ENCODE results near the gene C1orf21.

DNA sequence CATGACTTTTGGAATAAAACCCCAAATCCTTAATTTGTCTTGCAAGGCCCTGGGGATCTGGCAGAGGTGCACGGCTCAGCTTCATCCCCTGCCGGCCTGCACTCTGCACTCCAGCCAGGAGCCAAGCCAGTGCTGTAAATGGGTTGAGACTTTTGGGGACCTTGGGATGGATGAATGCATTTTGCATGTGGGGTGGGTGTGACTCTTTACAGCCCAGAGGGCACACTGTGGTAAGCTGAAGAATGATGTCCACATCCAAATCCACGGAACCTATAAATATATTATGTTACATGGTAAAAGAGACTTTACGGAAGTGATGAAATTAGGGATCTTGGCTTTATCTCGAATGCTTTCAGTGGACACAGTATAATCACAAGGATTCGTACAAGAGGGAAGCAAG is 190.0 kb downstream of the C1orf21 start:
- TF ChIP-seq, protein P1, sequence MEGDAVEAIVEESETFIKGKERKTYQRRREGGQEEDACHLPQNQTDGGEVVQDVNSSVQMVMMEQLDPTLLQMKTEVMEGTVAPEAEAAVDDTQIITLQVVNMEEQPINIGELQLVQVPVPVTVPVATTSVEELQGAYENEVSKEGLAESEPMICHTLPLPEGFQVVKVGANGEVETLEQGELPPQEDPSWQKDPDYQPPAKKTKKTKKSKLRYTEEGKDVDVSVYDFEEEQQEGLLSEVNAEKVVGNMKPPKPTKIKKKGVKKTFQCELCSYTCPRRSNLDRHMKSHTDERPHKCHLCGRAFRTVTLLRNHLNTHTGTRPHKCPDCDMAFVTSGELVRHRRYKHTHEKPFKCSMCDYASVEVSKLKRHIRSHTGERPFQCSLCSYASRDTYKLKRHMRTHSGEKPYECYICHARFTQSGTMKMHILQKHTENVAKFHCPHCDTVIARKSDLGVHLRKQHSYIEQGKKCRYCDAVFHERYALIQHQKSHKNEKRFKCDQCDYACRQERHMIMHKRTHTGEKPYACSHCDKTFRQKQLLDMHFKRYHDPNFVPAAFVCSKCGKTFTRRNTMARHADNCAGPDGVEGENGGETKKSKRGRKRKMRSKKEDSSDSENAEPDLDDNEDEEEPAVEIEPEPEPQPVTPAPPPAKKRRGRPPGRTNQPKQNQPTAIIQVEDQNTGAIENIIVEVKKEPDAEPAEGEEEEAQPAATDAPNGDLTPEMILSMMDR (IDR thresholded peaks at IDR 0.05): no peak
- no peak for TF ChIP-seq POLR2A (IDR thresholded peaks at IDR 0.05)

Data from thyroid gland (tissue), 4 donors.